Fibroblast of peridontal ligament (primary cell): Measurements from ENCODE around the gene DLX1.
"Not testable (repeated sequence)": the region's sequence is repeated elsewhere in the genome, so short reads cannot be mapped to it uniquely, and the experiment has no call there.

Experiments
- DNase-seq: peaks from one replicate; pipeline ENCODE4 v3.0.0-alpha.2; 2010; ENCODE audit errors: extremely low read depth

DLX1 gene

DNA sequence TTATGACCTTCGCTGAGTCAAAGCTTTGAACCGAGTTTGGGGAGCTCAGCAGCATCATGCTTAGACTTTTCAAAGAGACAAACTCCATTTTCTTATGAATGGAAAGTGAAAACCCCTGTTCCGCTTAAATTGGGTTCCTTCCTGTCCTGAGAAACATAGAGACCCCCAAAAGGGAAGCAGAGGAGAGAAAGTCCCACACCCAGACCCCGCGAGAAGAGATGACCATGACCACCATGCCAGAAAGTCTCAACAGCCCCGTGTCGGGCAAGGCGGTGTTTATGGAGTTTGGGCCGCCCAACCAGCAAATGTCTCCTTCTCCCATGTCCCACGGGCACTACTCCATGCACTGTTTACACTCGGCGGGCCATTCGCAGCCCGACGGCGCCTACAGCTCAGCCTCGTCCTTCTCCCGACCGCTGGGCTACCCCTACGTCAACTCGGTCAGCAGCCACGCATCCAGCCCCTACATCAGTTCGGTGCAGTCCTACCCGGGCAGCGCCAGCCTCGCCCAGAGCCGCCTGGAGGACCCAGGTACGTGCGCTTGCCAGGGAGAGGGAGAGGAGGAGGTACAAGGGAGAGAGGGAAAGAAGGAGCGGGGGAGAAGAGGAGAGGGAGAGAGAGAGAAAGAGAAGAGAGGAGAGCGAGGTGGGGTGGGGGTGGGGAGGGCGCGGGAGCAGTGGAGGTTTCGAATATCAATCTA is at the start of gene DLX1:
Gene DLX1 (plus strand): TSS at position 48 of the 700 bp plus-strand sequence. CDS start 171 bp downstream, at position 219.
- DNase-seq = no peak

DNA sequence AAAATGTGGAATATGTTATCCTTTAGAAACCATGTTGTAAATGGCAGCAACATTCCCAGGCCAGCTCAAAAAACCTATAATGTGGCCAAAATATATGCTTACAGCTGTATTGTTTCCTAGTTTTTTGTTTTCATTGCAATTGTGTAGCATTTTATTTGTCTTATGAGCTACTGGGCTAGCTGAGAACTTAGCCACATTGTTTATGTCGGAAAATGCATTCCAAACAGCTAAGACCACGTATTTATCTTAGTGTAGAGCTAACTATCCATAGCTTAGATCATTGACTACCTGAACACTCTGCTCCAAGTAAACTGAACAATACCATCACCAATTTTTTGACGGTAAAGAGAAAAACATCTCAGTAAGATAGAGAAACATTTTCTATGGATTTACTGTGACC is 47.2 kb upstream of the DLX1 start:
- peak; percentile 54 for DNase-seq

GRCh38 chr2:172038604-172039003 is 46.7 kb upstream of the DLX1 start:
- DNase-seq = peak; percentile 93

DNA sequence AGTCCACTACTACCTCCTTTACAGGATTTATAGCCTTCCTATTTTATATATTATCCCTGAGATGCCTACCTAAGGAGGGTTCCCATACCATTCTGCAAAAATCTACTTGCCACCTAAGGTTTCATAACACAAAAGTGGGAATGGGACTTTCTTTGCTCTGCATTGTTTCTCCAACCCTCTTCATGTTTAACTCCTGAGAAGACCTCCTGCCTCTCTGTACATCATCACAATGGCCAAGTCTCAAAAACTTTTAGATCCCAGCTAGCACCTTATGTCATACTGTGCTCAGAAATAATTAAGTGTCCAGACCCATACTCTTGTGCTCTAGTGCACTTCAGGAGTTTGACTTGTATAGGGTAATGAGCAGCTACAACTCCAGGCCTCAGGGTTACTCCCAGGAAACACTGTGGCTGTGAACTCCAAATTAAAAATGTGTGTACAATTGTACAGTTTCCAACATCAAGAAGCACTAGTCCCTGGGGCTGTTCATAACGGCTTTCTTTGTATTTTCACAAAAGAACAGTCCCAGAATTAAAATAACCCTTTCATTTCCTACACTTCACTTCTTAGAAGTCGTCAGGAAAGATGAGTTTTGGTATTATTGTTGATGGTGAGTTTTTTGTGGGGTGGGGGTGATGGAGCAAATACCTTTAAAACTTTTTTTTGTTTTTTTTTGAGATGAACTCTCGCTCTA is 46.1 kb upstream of the DLX1 start:
- no peak for DNase-seq

- no peak for DNase-seq
Observed at GRCh38 chr2:172040311-172040710, 45.0 kb upstream of the DLX1 start.

- DNase-seq = peak; percentile 53
Observed at GRCh38 chr2:172046080-172046678, 39.1 kb upstream of the DLX1 start.

GRCh38 chr2:172046866-172047565 is 38.3 kb upstream of the DLX1 start:
- DNase-seq = no peak

- no peak for DNase-seq
Observed at GRCh38 chr2:172047566-172048507, 37.5 kb upstream of the DLX1 start.

DNA sequence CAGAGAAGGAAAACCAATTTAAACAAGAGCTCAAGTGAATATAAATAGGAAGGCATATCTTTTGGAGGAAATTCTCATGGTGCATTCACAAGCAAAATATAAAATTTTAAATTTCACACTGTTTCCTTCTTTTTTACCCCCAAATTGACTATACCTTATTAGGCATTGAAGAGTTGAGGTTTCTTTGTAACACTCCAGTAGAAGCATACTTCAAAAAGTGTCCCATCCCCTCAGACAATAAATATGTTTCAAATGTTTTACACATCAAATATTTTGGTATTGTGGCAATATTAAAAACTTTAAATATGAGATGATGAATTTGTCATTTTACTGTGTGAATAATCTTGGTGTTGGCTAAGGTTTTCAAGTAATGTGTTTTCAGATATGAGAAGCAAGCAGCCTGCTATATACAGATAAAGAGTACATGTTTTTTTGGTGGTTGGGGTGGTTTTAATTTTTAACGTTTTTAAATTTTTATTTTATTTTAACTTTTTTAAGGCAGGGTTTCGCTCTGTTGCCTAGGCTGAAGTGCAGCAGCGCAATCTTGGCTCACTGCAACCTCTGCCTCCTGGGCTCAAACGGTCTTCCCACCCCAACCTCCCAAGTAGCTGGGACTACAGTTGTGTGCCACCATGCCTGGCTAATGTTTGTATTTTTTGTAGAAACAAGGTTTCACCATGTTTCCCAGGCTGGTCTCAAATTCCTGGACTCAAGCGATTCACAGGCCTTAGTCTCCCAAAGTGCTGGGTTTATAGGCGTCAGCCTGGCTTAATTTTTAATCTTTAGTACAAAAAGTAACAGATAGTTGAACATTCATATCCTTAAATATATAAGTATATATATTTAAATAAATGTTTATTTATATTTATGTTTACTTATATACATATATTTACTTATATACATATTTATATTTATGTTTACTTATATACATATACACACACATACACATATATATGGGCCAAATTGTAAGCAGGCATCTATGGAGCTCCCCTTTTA is 36.5 kb upstream of the DLX1 start:
- DNase-seq = no peak

DNA sequence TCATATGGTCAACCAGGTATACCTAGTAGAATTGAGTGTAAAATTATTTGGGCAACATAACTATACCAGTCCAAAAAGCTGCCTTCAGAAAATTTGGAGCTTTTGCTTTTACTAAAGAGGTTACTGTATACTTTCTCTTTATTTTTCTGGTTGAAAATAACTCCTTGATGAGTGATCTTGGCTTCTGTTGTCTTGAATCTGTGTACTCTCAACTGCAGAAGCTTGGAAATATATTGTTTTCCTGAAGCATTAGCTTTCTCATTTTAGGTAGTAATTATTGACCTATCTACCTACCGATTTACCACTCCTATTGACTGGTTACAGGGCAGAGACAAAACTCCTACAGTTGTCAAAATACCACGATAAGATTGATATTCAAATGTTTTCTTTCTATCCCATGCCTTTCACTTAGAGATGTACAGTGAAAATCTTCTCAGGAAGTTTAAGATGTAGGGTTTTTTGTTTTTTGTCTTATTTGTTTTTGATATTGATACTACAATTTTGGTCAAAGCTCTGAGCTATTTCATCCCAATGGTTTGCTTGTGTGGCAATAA is 35.7 kb upstream of the DLX1 start:
- DNase-seq = no peak

GRCh38 chr2:172050479-172051125 is 34.7 kb upstream of the DLX1 start:
- DNase-seq = no peak

- peak; percentile 90 for DNase-seq
Observed at GRCh38 chr2:172052000-172052983, 33.0 kb upstream of the DLX1 start.

GRCh38 chr2:172053486-172053885 is 31.8 kb upstream of the DLX1 start:
- DNase-seq = no peak

DNA sequence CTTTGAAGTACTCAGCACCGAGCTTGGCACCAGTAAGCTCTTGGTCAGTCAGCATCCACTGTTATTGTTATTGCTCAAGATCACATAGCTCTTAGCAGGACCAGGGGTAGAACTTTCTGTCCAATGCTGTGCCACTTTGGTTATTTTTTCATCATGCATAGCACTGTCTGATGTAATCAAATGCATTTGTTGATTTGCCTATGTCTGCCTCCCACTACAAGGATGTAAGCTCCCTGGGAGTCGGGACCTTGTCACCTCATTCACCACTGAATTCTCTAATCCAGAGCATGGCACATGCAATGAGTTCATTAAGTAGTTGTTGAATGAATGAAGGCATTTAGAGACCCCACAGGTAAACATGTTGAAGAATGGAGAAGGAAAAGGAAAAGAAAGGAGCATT is 29.0 kb upstream of the DLX1 start:
- DNase-seq = no peak

GRCh38 chr2:172058660-172059059 is 26.6 kb upstream of the DLX1 start:
- DNase-seq = no peak

DNA sequence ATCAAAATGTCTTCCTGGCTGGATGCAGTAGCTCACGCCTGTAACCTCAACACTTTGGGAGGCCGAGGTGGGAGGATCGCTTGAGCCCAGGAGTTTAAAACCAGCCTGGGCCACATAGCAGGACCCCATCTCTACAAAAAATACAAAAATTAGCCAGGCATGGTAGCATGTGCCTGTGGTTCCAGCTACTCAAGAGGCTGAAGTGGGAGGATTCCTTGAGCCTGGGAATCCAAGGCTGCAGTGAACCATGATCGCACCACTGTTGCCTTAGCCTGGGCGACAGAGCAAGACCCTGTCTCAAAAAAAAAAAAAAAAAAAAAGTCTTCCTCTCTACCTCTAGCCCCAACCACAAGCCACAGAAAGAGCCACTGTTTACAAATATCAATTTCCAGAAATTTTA is 25.2 kb upstream of the DLX1 start:
- DNase-seq = not testable (repeated sequence)

- DNase-seq = no peak
Observed at GRCh38 chr2:172062402-172063004, 22.8 kb upstream of the DLX1 start.

DNA sequence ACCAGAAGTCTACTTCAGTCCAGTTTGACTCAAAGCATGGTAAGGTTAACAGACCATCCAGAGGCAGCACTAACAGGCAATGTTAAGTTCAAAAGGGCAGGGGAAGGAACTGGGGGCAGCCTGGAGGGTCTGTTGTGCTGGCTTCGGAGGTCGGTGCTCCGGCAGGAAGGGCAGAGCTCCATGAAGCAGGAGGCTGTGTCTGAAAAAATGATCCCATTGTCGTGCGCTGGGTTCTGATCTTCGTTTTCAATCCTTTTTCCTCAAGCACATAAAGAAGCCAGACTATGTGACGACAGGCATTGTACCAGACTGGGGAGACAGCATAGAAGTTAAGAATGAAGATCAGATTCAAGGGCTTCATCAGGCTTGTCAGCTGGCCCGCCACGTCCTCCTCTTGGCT is 21.9 kb upstream of the DLX1 start:
- DNase-seq = no peak
